Epithelial cell of esophagus (primary cell): ENCODE measurements around the gene MLXIP.
"Not testable (repeated sequence)": the region's sequence is repeated elsewhere in the genome, so short reads cannot be mapped to it uniquely, and the experiment has no call there.

ENCODE experiments used
- DNase-seq: peaks from one replicate; pipeline ENCODE4 v3.0.0; 2010; ENCODE audit warnings: low read depth
- H3K4me3 ChIP-seq: 2 replicates; pipeline ENCODE4 v1.5.1; 2011; ENCODE audit warnings: mild to moderate bottlenecking, low read length, control low read depth
- CTCF ChIP-seq: IDR thresholded peaks from 2 replicates; pipeline ENCODE4 v1.5.1; 2011; ENCODE audit warnings: low read depth, mild to moderate bottlenecking, low read length, control low read depth, inconsistent platforms; ENCODE audit not compliant: insufficient read depth; ENCODE audit errors: missing control alignments

Gene MLXIP

DNA sequence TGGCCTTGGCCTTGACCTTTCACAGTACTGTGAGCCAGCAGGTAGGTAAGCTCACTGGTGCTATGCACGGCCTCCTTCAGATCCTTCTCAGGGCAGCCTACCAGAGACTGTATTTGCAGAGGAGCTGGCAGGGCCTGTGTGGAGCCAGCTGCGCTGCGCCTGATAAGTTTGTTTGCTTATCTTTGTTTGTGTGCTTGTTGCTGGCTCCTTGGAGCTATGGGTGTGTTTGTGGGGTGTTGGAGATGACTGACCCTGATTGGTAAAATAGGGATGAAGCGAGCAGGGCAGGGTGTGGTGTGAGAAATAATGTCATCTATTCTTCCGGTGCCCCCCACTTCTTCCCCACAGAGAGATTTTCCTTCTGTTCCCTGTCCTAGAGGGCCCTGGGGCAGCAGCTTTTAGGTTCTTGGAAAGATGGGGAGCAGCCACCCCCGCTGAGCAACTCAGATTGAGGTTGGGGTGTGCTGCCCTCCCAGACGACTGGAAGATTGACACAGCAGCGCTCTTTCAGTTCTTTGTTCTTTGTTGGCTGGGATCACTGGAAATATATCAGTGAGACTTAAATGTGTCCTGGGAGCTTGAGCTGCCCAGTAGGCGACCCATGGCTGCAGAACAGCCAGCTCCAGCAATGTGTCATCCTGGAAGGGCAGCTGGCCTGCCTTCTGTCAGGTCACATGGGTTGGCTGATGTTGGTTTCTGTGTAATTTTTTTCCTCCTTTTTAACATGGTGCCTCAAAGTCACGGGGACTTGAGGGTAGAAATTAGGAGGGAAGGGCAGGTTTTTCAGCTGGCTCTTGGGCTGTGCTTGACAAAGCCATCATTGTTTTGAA lies 19.6 kb downstream of the MLXIP start:
- peak; percentile 52 for DNase-seq
- H3K4me3 ChIP-seq = no peak overlapping the region
- no peak for TF ChIP-seq CTCF

- no peak overlapping the region for H3K4me3 ChIP-seq
- DNase-seq = no peak
These were observed 20.8 kb downstream of the MLXIP start for GRCh38 chr12:122099280-122099749.

GRCh38 chr12:122099856-122100255 lies 21.3 kb downstream of the MLXIP start:
- no peak for DNase-seq
- no peak overlapping the region for H3K4me3 ChIP-seq
- TF ChIP-seq CTCF = no peak

More at GRCh38 chr12:122099280-122099749, 20.8 kb downstream of the MLXIP start:
- no peak for TF ChIP-seq CTCF

GRCh38 chr12:122100568-122100967 lies 22.0 kb downstream of the MLXIP start:
- TF ChIP-seq CTCF = no peak
- DNase-seq = no peak
- H3K4me3 ChIP-seq = no peak overlapping the region

- no peak for DNase-seq
- H3K4me3 ChIP-seq = no peak overlapping the region
- no peak for TF ChIP-seq CTCF
These were observed 23.8 kb downstream of the MLXIP start for GRCh38 chr12:122102331-122102730.

DNA sequence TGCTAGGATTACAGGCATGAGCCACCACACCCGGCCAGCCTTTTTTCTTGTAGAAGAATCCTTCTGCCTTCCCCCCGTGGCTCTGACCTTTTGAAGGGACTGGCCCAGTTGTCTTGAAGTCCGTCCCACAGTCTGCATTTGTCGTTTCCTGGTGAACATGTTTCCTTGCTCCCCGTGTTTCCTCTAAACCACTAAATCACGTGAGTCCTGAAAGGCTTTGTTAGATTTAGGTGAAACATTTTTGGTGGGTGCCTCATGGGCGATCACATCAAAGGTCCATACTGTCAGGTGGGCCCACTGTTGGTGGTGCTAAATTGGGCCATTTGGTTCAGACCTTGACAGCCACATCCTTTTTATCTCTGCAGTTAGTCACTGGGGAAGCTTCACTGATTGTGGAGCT lies 26.3 kb downstream of the MLXIP start:
- DNase-seq = no peak
- no peak overlapping the region for H3K4me3 ChIP-seq
- no peak for TF ChIP-seq CTCF

DNA sequence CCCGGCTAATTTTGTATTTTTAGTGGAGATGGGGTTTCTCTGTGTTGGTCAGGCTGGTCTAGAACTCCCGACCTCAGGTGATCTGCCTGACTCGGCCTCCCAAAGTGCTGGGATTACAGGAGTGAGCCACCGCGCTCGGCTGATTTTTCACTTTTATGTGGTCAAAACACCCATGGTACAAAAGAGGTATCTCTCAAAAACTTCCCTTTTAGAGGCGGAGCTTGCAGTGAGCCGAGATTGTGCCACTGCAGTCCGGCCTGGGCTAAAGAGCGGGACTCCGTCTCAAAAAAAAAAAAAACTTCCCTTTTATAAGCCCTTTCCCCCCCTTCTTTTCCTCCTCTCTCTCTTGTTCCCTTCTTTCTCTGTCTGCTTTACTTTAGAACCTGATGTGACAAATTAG lies 26.9 kb downstream of the MLXIP start:
- not testable (repeated sequence) for DNase-seq, H3K4me3 ChIP-seq
